ENCODE results near the gene POMGNT1. TPM values are rescaled to one million over a fixed set of nuclear protein-coding genes. Genes with fewer than 3 reads are reported as not detected.
A peak's percentile ranks its signal among the peaks of the same experiment; 100 is the strongest.

Gene POMGNT1
- total RNA-seq, 2 experiments from 2014 or later, result 32.4 to 32.9 TPM

DNA sequence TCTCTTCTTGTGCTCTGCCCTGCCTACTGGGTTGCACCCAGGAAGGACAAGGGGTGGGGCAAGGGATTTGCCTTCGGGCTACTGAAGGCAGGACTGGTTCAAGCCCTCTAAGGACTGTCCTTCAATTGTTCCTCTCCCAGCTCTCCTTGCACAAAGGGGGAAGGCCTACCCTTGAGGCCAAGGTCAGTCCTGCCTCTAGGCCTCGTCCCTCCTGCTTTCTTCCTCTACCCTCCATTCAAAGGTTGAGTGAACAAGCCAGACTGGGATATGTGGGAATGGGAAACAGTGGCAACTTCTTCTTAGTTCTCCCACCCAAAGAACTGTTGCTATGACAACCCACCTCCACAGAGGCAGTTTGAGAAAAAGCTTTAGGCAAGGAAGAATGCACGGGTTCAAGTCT is 7.6 kb upstream of the POMGNT1 start:
- Mint-ChIP-seq H3K9me3 (no peaks in the 10 kb centered on the region), H3K4me1 (ENCODE audit: low read depth) (peaks cover 7% of the 10 kb centered on the region), H3K36me3 (ENCODE audit: low read depth) (no peaks in the 10 kb centered on the region), H3K27ac (no peak overlapping the region), H3K27me3 (ENCODE audit: low read depth) (no peaks in the 10 kb centered on the region), H3K4me3 (no peak overlapping the region)
- DNase-seq, result no peak
- CTCF ChIA-PET, result no interaction called here
- intact Hi-C loops (cut with micrococcal nuclease), result no loop called here

DNA sequence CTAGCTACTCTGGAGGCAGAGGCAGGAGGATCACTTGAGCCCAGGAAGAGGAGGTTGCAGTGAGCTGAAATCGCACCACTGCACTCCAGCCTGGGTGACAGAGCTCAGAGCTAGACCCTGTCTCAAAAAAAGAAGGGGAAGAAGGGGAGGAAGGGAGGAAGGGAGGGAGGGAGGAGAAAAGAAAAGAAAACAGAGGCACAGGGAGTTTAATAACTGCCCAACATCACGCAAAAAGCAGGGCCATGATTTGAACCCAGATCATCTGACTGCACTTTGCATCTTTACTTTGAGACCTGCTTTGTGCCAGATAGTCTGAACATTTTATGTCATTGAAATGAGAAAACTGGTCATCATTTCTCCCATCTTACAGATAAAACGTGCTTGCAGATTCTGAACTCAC is 6.9 kb upstream of the POMGNT1 start:
- intact Hi-C loops (cut with micrococcal nuclease), result no loop called here
- H3K27me3 Mint-ChIP-seq (ENCODE audit: low read depth), result no peaks in the 10 kb centered on the region
- no peak overlapping the region for H3K4me3 Mint-ChIP-seq
- DNase-seq, result no peak
- H3K4me1 Mint-ChIP-seq (ENCODE audit: low read depth), result peaks cover 7% of the 10 kb centered on the region
- H3K27ac Mint-ChIP-seq, result no peak overlapping the region
- H3K36me3 Mint-ChIP-seq (ENCODE audit: low read depth), result no peaks in the 10 kb centered on the region
- CTCF ChIA-PET, result interaction anchor here (1.3 to 1.4 kb wide), 2 partner anchors 18 to 43 kb away, joined by 3 to 5 read pairs; no protein-coding TSS in a partner anchor
- no peaks in the 10 kb centered on the region for H3K9me3 Mint-ChIP-seq

DNA sequence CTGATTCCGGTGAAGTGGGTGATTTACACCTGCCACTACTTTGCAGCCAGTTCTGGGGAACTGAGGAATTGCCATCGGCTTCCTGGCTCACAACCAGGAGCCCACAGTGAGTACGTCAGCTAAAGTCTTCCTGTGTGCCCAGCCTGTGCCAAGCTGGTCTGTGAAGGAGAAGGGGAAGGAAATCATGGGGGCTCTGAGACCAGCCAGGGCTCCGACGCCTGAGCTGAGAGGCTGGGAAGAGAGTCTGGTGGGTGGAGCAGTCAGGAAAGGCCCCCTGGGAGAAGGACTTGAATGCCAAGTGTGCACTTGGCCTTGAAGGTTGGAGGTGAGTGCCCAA is 6.1 kb upstream of the POMGNT1 start:
- no peak for DNase-seq
- H3K9me3 Mint-ChIP-seq, result no peaks in the 10 kb centered on the region
- H3K27ac Mint-ChIP-seq, result no peak overlapping the region
- H3K36me3 Mint-ChIP-seq (ENCODE audit: low read depth), result no peaks in the 10 kb centered on the region
- H3K4me1 Mint-ChIP-seq (ENCODE audit: low read depth), result peaks cover 7% of the 10 kb centered on the region
- CTCF ChIA-PET, result interaction anchor here (1.3 to 1.4 kb wide), 2 partner anchors 19 to 44 kb away, joined by 3 to 5 read pairs; no protein-coding TSS in a partner anchor
- intact Hi-C loops (cut with micrococcal nuclease), result no loop called here
- H3K27me3 Mint-ChIP-seq (ENCODE audit: low read depth), result no peaks in the 10 kb centered on the region
- peak overlapping the region; percentile 2 for H3K4me3 Mint-ChIP-seq

DNA sequence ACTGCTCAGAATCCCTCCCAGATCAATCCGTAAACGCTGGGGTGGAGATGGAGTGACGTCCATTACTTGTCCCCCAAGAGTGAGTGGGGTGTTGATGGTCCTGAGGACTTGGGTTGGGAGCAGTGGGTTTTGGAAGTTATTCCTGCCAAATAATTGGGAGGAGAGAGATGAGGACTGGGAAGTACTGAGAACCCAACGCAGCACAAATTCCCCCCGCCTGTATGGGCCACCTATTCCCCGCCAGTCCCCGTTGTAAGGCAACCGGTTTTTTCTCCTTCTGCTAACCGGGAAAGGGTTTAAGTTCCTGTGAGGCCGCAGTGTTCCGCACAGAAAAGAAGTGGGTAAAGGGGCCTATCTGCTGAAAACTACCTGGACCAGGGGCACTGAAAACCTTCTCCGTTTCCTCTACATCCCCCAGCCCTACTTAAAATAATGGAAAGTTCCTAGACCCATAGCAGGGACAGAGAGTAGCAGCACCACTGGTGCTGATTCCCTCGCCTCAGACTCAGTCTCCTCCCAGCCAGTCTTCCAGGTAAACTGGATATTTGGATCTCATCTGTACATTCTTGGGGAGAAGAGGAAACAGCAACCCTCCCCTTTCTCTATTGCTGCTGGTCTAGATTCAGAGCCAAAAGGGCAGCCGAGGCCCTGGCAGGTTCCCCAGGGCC is 5.6 kb upstream of the POMGNT1 start:
- intact Hi-C loops (cut with micrococcal nuclease), result no loop called here
- Mint-ChIP-seq H3K36me3 (ENCODE audit: low read depth) (no peaks in the 10 kb centered on the region), H3K27ac (no peak overlapping the region), H3K4me1 (ENCODE audit: low read depth) (peaks cover 10% of the 10 kb centered on the region), H3K27me3 (ENCODE audit: low read depth) (no peaks in the 10 kb centered on the region), H3K9me3 (no peaks in the 10 kb centered on the region), H3K4me3 (peak overlapping the region; percentile 80)
- no peak for DNase-seq
- CTCF ChIA-PET, result interaction anchor here (1.3 to 1.4 kb wide), 2 partner anchors 20 to 44 kb away, joined by 3 to 5 read pairs; no protein-coding TSS in a partner anchor

DNA sequence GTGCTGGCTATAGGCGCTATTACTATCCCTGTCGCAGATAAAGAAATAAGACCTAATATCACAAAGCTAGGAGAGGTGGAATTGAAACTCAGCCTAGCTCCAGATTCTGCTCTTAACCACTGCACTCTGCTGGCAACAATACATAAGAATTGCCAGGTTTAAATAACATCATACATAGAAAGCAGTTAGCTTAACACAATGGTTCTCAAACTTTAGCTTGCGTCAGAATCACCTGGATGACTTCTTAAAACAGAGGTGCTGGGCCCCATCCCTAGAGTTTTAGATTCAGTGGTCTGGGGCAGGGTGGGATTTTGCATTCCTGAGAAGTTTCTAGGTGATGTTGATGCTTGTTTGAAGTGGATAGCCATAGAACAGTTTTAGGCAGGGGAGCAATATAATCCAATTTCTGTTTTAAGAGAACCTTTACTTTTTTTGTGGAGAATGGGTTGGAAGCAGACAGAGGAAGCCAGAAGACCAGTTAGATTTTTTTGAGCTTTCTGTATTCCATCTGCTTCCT is 1.1 kb upstream of the POMGNT1 start:
- CTCF ChIA-PET, result interaction anchor here (0.7 to 2.4 kb wide), 6 partner anchors 17 to 163 kb away, joined by 3 to 7 read pairs (median 4); no protein-coding TSS in a partner anchor
- Mint-ChIP-seq H3K4me3 (peak overlapping the region; percentile 81), H3K27ac (no peak overlapping the region), H3K4me1 (ENCODE audit: low read depth) (peaks cover 30% of the 10 kb centered on the region), H3K36me3 (ENCODE audit: low read depth) (peaks cover 2% of the 10 kb centered on the region), H3K27me3 (ENCODE audit: low read depth) (no peaks in the 10 kb centered on the region), H3K9me3 (no peaks in the 10 kb centered on the region)
- intact Hi-C loops (cut with micrococcal nuclease), result loop anchor here (1.0 to 5.0 kb wide), 3 partner anchors 24 to 512 kb away; partner anchors contain the start of genes GPBP1L1, RAD54L and TMEM69
- no peak for DNase-seq

DNA sequence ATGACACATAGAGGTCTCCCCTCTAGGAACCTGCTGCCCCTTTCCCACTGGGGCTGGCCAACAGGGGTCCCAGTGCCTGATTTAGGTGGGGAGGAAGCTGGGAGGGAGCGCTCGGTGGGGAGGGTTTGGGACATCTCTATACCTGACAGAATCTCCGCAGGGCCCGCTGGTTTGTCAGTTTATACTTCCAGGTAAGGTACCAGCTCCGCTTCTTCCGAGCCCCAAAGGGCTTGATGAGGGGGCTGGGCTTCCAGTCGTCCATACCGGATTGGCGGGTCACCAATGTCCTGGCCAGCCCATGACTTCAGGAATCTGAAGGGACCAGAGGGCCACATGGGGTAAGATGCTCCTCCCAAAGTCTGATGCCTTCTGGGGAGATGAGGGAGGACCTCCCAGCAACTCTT is 672 bp downstream of the POMGNT1 start:
- peak overlapping the region; percentile 81 for H3K4me3 Mint-ChIP-seq
- H3K9me3 Mint-ChIP-seq, result no peaks in the 10 kb centered on the region
- no peak for DNase-seq
- no peak overlapping the region for H3K27ac Mint-ChIP-seq
- peaks cover 3% of the 10 kb centered on the region for H3K36me3 Mint-ChIP-seq (ENCODE audit: low read depth)
- intact Hi-C loops (cut with micrococcal nuclease), result loop anchor here (5.0 kb wide), 1 partner anchor 510 kb away; the partner anchor contains the start of genes GPBP1L1 and TMEM69
- no peaks in the 10 kb centered on the region for H3K27me3 Mint-ChIP-seq (ENCODE audit: low read depth)
- CTCF ChIA-PET, result interaction anchor here (2.4 kb wide), 1 partner anchor 26 kb away, joined by 7 read pairs; no protein-coding TSS in a partner anchor
- peaks cover 24% of the 10 kb centered on the region for H3K4me1 Mint-ChIP-seq (ENCODE audit: low read depth)

DNA sequence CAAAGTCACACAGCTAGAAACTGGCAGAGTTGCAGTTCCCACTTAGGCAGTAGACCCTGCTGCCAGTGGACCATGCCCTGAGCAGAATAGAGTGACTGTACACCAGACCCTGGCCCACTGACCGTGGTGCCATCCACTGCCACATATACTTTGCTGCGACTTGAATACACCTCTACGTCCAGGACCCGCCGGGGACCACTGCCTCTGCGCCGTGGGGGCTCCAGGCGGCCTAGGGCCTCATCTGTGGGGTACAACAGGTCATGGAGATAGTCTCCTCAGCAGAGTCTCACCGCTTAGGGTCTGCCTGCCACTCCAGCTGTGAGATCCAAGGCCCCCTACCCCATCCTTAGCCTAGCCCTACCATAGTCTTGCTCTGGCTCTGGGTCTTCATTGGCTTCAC is 1.6 kb downstream of the POMGNT1 start:
- CTCF ChIA-PET, result interaction anchor here (0.6 to 1.1 kb wide), 2 partner anchors 27 to 164 kb away, joined by 3 read pairs; no protein-coding TSS in a partner anchor
- Mint-ChIP-seq H3K27me3 (ENCODE audit: low read depth) (no peaks in the 10 kb centered on the region), H3K4me1 (ENCODE audit: low read depth) (peaks cover 24% of the 10 kb centered on the region), H3K4me3 (peak overlapping the region; percentile 81), H3K9me3 (no peaks in the 10 kb centered on the region), H3K27ac (no peak overlapping the region), H3K36me3 (ENCODE audit: low read depth) (peaks cover 5% of the 10 kb centered on the region)
- intact Hi-C loops (cut with micrococcal nuclease), result loop anchor here (5.0 kb wide), 1 partner anchor 509 kb away; the partner anchor contains the start of genes GPBP1L1 and TMEM69
- DNase-seq, result no peak

DNA sequence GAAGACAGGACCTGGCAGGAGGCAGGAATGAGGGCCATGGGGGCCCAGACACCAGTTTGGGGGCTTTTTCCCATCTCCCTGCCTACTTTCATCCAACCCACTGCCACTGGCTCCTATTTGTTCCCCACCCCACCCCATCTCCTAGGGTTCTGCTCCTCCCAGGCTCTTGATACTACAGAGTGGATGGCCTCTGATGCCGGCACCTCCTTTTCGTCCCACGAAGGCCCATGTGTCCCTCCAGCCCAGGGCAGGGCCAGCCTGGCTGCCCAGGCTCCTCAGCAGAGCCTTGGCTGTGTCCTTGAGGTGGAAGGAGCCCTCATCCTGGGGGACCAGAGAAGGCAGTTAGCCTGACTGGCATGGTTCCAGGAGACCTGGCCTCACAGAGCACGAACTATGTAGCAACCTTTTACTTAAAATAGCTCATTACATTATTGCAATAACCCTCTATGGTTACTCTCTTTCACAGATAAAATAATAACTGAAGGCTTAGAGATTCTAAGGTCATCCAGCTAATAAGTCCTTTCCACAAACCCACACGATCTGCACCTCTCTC is 3.5 kb downstream of the POMGNT1 start:
- Mint-ChIP-seq H3K36me3 (ENCODE audit: low read depth) (peaks cover 6% of the 10 kb centered on the region), H3K4me1 (ENCODE audit: low read depth) (peaks cover 24% of the 10 kb centered on the region), H3K4me3 (no peak overlapping the region), H3K27ac (no peak overlapping the region), H3K9me3 (no peaks in the 10 kb centered on the region), H3K27me3 (ENCODE audit: low read depth) (no peaks in the 10 kb centered on the region)
- DNase-seq, result no peak
- intact Hi-C loops (cut with micrococcal nuclease), result loop anchor here (5.0 kb wide), 1 partner anchor 507 kb away; the partner anchor contains the start of genes GPBP1L1 and TMEM69
- CTCF ChIA-PET, result interaction anchor here (0.8 to 1.8 kb wide), 3 partner anchors 11 to 16 kb away, joined by 3 to 6 read pairs (median 4); no protein-coding TSS in a partner anchor

DNA sequence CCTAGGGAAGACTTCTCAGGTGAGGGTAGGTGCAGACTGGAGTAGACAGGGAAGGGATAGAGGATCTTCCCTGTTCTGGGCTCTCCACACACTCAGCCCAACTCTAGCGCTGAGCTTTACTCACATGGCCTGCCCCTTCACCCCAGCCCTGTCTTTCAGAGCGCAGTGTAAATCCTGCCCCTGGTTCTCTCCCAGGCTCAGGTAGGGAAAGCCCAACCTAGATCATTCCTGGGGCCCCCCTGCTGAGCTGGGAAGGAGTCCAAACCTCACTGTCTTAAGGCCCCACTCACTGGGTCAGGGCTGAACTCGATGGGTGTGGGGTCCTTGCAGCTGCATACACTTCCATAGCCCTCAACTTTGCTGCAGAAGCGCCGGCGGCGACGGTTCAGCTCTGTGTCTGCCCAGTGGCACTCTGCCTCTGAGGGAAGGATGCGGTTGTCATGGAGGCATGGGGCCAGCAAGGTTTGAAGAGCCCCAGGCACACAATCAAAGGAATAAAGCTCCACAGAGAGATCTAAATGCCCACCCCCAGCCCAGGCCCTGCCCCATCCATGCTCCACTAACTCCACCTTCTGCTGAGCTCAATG is 4.2 kb downstream of the POMGNT1 start:
- intact Hi-C loops (cut with micrococcal nuclease), result no loop called here
- DNase-seq, result no peak
- H3K4me1 Mint-ChIP-seq (ENCODE audit: low read depth), result peaks cover 20% of the 10 kb centered on the region
- peaks cover 10% of the 10 kb centered on the region for H3K36me3 Mint-ChIP-seq (ENCODE audit: low read depth)
- H3K4me3 Mint-ChIP-seq, result no peak overlapping the region
- H3K27me3 Mint-ChIP-seq (ENCODE audit: low read depth), result no peaks in the 10 kb centered on the region
- no peak overlapping the region for H3K27ac Mint-ChIP-seq
- CTCF ChIA-PET, result interaction anchor here (0.9 to 1.8 kb wide), 2 partner anchors 11 to 15 kb away, joined by 4 to 6 read pairs; no protein-coding TSS in a partner anchor
- H3K9me3 Mint-ChIP-seq, result no peaks in the 10 kb centered on the region

DNA sequence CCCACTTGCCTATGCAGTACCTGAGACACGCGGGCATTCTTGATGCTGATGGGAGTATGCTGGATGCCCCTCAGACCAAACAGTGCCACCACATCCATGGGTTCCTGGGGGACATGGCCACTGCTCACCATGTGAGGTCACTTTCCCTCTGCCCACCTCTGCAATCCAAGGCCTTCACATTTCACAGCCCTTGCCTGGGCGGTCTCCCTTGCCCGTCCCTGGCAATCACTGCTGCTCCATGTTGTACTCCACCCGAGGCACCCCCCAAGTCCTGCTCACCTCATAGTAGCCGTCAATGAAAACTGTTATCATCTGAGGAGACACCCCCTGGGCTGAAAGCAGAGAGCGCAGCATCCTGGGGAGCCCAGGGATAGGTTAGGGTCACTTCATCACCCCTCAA is 4.9 kb downstream of the POMGNT1 start:
- Mint-ChIP-seq H3K27me3 (ENCODE audit: low read depth) (no peaks in the 10 kb centered on the region), H3K4me1 (ENCODE audit: low read depth) (peaks cover 17% of the 10 kb centered on the region), H3K36me3 (ENCODE audit: low read depth) (peaks cover 10% of the 10 kb centered on the region), H3K9me3 (no peaks in the 10 kb centered on the region), H3K27ac (no peak overlapping the region), H3K4me3 (no peak overlapping the region)
- intact Hi-C loops (cut with micrococcal nuclease), result no loop called here
- no peak for DNase-seq
- CTCF ChIA-PET, result no interaction called here

DNA sequence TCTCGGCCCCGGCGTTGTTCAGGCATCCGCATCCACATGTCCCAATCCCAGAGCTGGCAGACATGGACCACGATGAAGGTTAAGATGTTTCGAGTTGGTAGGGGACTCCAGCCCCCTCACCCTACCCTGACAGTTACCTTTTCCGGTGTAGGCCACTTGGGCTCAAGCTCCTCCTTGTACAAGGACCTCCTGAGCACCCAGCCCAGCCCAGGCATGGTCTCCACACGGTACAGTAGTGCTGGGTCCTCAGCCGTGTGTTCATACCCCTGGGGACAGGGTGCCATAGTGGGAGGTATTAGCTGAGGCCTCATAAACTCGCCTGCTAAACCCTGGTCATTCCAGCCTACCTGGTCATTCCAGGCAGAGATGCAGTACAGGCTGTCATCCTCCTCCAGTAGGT is 6.1 kb downstream of the POMGNT1 start:
- intact Hi-C loops (cut with micrococcal nuclease), result no loop called here
- no peak overlapping the region for H3K27ac Mint-ChIP-seq
- no peaks in the 10 kb centered on the region for H3K27me3 Mint-ChIP-seq (ENCODE audit: low read depth)
- peaks cover 10% of the 10 kb centered on the region for H3K4me1 Mint-ChIP-seq (ENCODE audit: low read depth)
- CTCF ChIA-PET, result interaction anchor here (0.8 to 1.1 kb wide), 2 partner anchors 9 to 11 kb away, joined by 3 read pairs; no protein-coding TSS in a partner anchor
- no peak for DNase-seq
- no peaks in the 10 kb centered on the region for H3K9me3 Mint-ChIP-seq
- H3K36me3 Mint-ChIP-seq (ENCODE audit: low read depth), result peaks cover 15% of the 10 kb centered on the region
- no peak overlapping the region for H3K4me3 Mint-ChIP-seq

DNA sequence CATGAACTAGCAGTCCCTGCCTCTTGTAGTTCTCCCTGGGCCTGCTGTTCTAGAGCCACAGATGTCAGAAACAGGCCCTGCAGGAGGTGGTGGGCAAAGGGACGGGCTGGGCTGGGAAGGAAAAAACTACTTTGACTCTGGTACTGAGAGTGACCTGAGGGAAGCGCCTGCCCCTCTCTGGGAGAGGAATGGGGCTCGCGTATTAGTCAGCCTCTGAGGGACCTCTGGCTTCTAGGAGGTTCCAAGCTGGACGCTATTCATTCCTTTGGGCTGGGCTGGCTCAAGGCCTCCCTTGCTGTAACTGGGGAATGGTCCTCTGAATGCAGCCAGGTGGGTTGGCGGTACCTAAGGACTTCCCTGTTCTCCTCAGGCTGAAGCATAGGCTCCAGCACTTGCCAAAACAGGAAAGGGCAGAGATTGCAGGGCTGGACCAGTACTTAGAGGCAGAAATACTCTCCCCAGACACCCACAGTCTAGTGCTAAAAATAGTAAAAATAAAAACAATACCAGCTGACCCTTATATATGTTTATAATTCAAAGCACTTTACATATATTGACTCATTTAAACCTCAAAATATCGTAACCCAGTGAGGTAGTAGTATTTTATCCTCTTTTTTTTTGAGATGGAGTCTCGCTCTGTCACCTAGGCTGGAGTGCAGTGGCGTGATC is 7.1 kb downstream of the POMGNT1 start:
- intact Hi-C loops (cut with micrococcal nuclease), result no loop called here
- CTCF ChIA-PET, result interaction anchor here (1.1 kb wide), 1 partner anchor 10 kb away, joined by 3 read pairs; no protein-coding TSS in a partner anchor
- H3K4me3 Mint-ChIP-seq, result no peak overlapping the region
- no peaks in the 10 kb centered on the region for H3K9me3 Mint-ChIP-seq
- H3K4me1 Mint-ChIP-seq (ENCODE audit: low read depth), result peaks cover 2% of the 10 kb centered on the region
- H3K36me3 Mint-ChIP-seq (ENCODE audit: low read depth), result peaks cover 15% of the 10 kb centered on the region
- H3K27ac Mint-ChIP-seq, result no peak overlapping the region
- no peak for DNase-seq
- H3K27me3 Mint-ChIP-seq (ENCODE audit: low read depth), result no peaks in the 10 kb centered on the region
